ENCODE measurements around the gene NFATC1.
"Not testable (repeated sequence)": the region's sequence is repeated elsewhere in the genome, so short reads cannot be mapped to it uniquely, and the experiment has no call there.

The NFATC1 gene

GRCh38 chr18:79503406-79503805, 107.7 kb downstream of the NFATC1 start:
- DNase-seq (ENCODE audit: low read depth in 1 of 2, low spot score in 1 of 2): no peak

GRCh38 chr18:79504034-79504433, 108.3 kb downstream of the NFATC1 start:
- no peak for DNase-seq (ENCODE audit: low read depth in 1 of 2, low spot score in 1 of 2)

- not testable (repeated sequence) for DNase-seq (ENCODE audit: low read depth in 1 of 2, low spot score in 1 of 2)
These were observed 108.8 kb downstream of the NFATC1 start for GRCh38 chr18:79504495-79504894.

- DNase-seq (ENCODE audit: low read depth in 1 of 2, low spot score in 1 of 2): not testable (repeated sequence)
These were observed 109.7 kb downstream of the NFATC1 start for GRCh38 chr18:79505465-79505864.

- no peak for DNase-seq (ENCODE audit: low read depth in 1 of 2, low spot score in 1 of 2)
These were observed 110.7 kb downstream of the NFATC1 start for GRCh38 chr18:79506191-79507075.

- DNase-seq (ENCODE audit: low read depth in 1 of 2, low spot score in 1 of 2): no peak
These were observed 111.4 kb downstream of the NFATC1 start for GRCh38 chr18:79507076-79507545.

GRCh38 chr18:79507546-79508480, 112.1 kb downstream of the NFATC1 start:
- DNase-seq (ENCODE audit: low read depth in 1 of 2, low spot score in 1 of 2): no peak

- DNase-seq (ENCODE audit: low read depth in 1 of 2, low spot score in 1 of 2): no peak
These were observed 113.1 kb downstream of the NFATC1 start for GRCh38 chr18:79508565-79509535.

GRCh38 chr18:79509536-79509930, 113.8 kb downstream of the NFATC1 start:
- no peak for DNase-seq (ENCODE audit: low read depth in 1 of 2, low spot score in 1 of 2)

GRCh38 chr18:79510046-79510685, 114.4 kb downstream of the NFATC1 start:
- no peak for DNase-seq (ENCODE audit: low read depth in 1 of 2, low spot score in 1 of 2)

- DNase-seq (ENCODE audit: low read depth in 1 of 2, low spot score in 1 of 2): no peak
These were observed 115.1 kb downstream of the NFATC1 start for GRCh38 chr18:79510731-79511241.

GRCh38 chr18:79511271-79511670, 115.5 kb downstream of the NFATC1 start:
- no peak for DNase-seq (ENCODE audit: low read depth in 1 of 2, low spot score in 1 of 2)

- no peak for DNase-seq (ENCODE audit: low read depth in 1 of 2, low spot score in 1 of 2)
These were observed 116.1 kb downstream of the NFATC1 start for GRCh38 chr18:79511671-79512301.

GRCh38 chr18:79512461-79513380, 117.0 kb downstream of the NFATC1 start:
- no peak for DNase-seq (ENCODE audit: low read depth in 1 of 2, low spot score in 1 of 2)

- no peak for DNase-seq (ENCODE audit: low read depth in 1 of 2, low spot score in 1 of 2)
These were observed 117.8 kb downstream of the NFATC1 start for GRCh38 chr18:79513381-79514081.

- no peak for DNase-seq (ENCODE audit: low read depth in 1 of 2, low spot score in 1 of 2)
These were observed 119.6 kb downstream of the NFATC1 start for GRCh38 chr18:79515331-79515730.

- DNase-seq (ENCODE audit: low read depth in 1 of 2, low spot score in 1 of 2): no peak
These were observed 120.2 kb downstream of the NFATC1 start for GRCh38 chr18:79515944-79516351.

Measured in stimulated activated CD4-positive, alpha-beta T cell treated with anti-CD3 and anti-CD28 coated beads, Interleukin-15, amount 100 ng/mL, for 1 hour (primary cell).